Common myeloid progenitor, CD34-positive (primary cell): ENCODE results near the gene GRHL1.

Source experiments
- CTCF ChIA-PET: fragments of 350-600 bp; sonication (Branson Sonifier 250); formaldehyde crosslinking; loops from one replicate; lab custom pipeline; 2021; ENCODE audit warnings: antibody characterized with exemption; lab: Charles Lee
- POLR2A ChIA-PET: fragments of 350-600 bp; sonication (Branson Sonifier 250); formaldehyde crosslinking; loops from one replicate; lab custom pipeline; 2021; ENCODE audit warnings: antibody characterized with exemption; lab: Charles Lee
- DNase-seq, 3 donors: peaks; one replicate each; pipeline versions ENCODE4 v3.0.0 to v3.0.0-alpha.2; 2013
- H3K27ac ChIP-seq, 2 experiments: 1 replicate in 1 of 2; 2 replicates in 1 of 2; pipeline ENCODE4 v1.7.0; 2013; ENCODE audit warnings: inconsistent platforms in 2 of 2, low read length in 2 of 2, mild to moderate bottlenecking in 2 of 2, low read depth in 1 of 2, moderate library complexity in 1 of 2; ENCODE audit not compliant: severe bottlenecking in 2 of 2, insufficient read depth in 1 of 2, poor library complexity in 1 of 2
- H3K27me3 ChIP-seq, 5 experiments: replicated peaks in 2 of 5; 1 replicate in 3 of 5; 2 replicates in 2 of 5; pipeline versions ENCODE4 v1.6.1 to v1.7.0; 2013; ENCODE audit warnings: low read length in 4 of 5, mild to moderate bottlenecking in 2 of 5, moderate library complexity in 2 of 5, inconsistent platforms in 1 of 5; ENCODE audit not compliant: insufficient read depth in 5 of 5, control insufficient read depth in 4 of 5
- H3K36me3 ChIP-seq, 4 experiments: 1 replicate in 2 of 4; 2 replicates in 2 of 4; pipeline versions ENCODE4 v1.6.1 to v1.7.0; 2013; ENCODE audit warnings: low read length in 3 of 4, control low read depth in 1 of 4, mild to moderate bottlenecking in 1 of 4; ENCODE audit not compliant: control insufficient read depth in 4 of 4, insufficient read depth in 4 of 4
- H3K4me1 ChIP-seq, 4 experiments: 1 replicate in 3 of 4; 2 replicates in 1 of 4; pipeline versions ENCODE4 v1.6.1 to v1.7.1; 2013; ENCODE audit warnings: low read length in 3 of 4, mild to moderate bottlenecking in 3 of 4, control low read depth in 1 of 4, inconsistent platforms in 1 of 4, moderate library complexity in 1 of 4; ENCODE audit not compliant: control insufficient read depth in 4 of 4, insufficient read depth in 4 of 4; ENCODE audit errors: control extremely low read depth in 1 of 4
- H3K4me3 ChIP-seq, 7 experiments: 1 replicate in 4 of 7; 2 replicates in 3 of 7; pipeline versions ENCODE4 v1.5.1 to v1.7.0; 2013; ENCODE audit warnings: mild to moderate bottlenecking in 7 of 7, low read length in 6 of 7, moderate library complexity in 6 of 7, inconsistent platforms in 2 of 7, low read depth in 2 of 7, control low read depth in 1 of 7; ENCODE audit not compliant: insufficient read depth in 4 of 7, control insufficient read depth in 1 of 7; ENCODE audit errors: extremely low read depth in 1 of 7
- H3K9me3 ChIP-seq, 5 experiments: 1 replicate in 4 of 5; 2 replicates in 1 of 5; pipeline versions ENCODE4 v1.6.1 to v1.7.1; 2013; ENCODE audit warnings: low read length in 4 of 5, mild to moderate bottlenecking in 2 of 5, inconsistent platforms in 1 of 5, low read depth in 1 of 5, moderate library complexity in 1 of 5; ENCODE audit not compliant: control insufficient read depth in 4 of 5, insufficient read depth in 2 of 5; ENCODE audit errors: control extremely low read depth in 1 of 5
- WGBS: methylation state at CpG from one replicate; pipeline ENCODE4 v1.1.5; 2013; ENCODE audit not compliant: insufficient coverage; 5-methylcytosine and 5-hydroxymethylcytosine counted together

GRHL1 gene

GRCh38 chr2:9975805-9976447 lies 24.4 kb downstream of the GRHL1 start:
- Histone ChIP-seq H3K36me3 (no peaks in the 10 kb centered on the region), H3K27ac (no peak overlapping the region), H3K27me3 (no peaks in the 10 kb centered on the region), H3K4me3 (no peak overlapping the region), H3K4me1 (no peaks in the 10 kb centered on the region), H3K9me3 (no peaks in the 10 kb centered on the region)
- ChIA-PET CTCF (interaction anchor here (0.9 to 3.0 kb wide), 5 partner anchors 8 to 227 kb away, joined by 3 to 13 read pairs (median 3); no protein-coding TSS in a partner anchor), POLR2A (no interaction called here)
- peak in 2 of 3 donors; percentile 63 to 67 for DNase-seq
- WGBS: 93% methylated on average over 7 of the region's 9 CpGs

GRCh38 chr2:9979977-9980376 lies 28.5 kb downstream of the GRHL1 start:
- DNase-seq: no peak
- 100% methylated on average over 1 of the region's 6 CpGs for WGBS
- CTCF ChIA-PET: interaction anchor here (1.9 kb wide), 1 partner anchor 68 kb away, joined by 8 read pairs; no protein-coding TSS in a partner anchor

GRCh38 chr2:9980520-9980919 lies 29.0 kb downstream of the GRHL1 start:
- Histone ChIP-seq H3K36me3 (no peaks in the 10 kb centered on the region), H3K4me1 (no peaks in the 10 kb centered on the region), H3K4me3 (no peak overlapping the region), H3K27me3 (peaks cover 0 to 4% (median 0%) of the 10 kb centered on the region in 5 experiments), H3K27ac (no peak overlapping the region), H3K9me3 (no peaks in the 10 kb centered on the region)
- ChIA-PET CTCF (interaction anchor here (1.1 kb wide), 1 partner anchor 9 kb away, joined by 6 read pairs; no protein-coding TSS in a partner anchor), POLR2A (no interaction called here)
- no peak for DNase-seq
- WGBS: no CpG with 5 or more reads among the region's 2 CpGs

More at GRCh38 chr2:9979977-9980376, 28.5 kb downstream of the GRHL1 start:
- Histone ChIP-seq H3K36me3 (no peaks in the 10 kb centered on the region), H3K4me1 (no peaks in the 10 kb centered on the region), H3K9me3 (no peaks in the 10 kb centered on the region), H3K27ac (no peak overlapping the region), H3K4me3 (no peak overlapping the region), H3K27me3 (peaks cover 0 to 4% (median 0%) of the 10 kb centered on the region in 5 experiments)
- POLR2A ChIA-PET: no interaction called here

- 100% methylated on average over 1 of the region's 3 CpGs for WGBS
- Histone ChIP-seq H3K4me1 (no peaks in the 10 kb centered on the region), H3K27me3 (peaks cover 0 to 4% (median 0%) of the 10 kb centered on the region in 5 experiments), H3K4me3 (no peak overlapping the region), H3K36me3 (no peaks in the 10 kb centered on the region), H3K27ac (no peak overlapping the region), H3K9me3 (no peaks in the 10 kb centered on the region)
- ChIA-PET CTCF (interaction anchor here (0.9 to 7.1 kb wide), 4 partner anchors 10 to 65 kb away, joined by 3 to 106 read pairs (median 5); no protein-coding TSS in a partner anchor), POLR2A (no interaction called here)
- no peak for DNase-seq
Observed at GRCh38 chr2:9981655-9982054, 30.2 kb downstream of the GRHL1 start.

GRCh38 chr2:9982248-9982647 lies 30.8 kb downstream of the GRHL1 start:
- CTCF ChIA-PET: interaction anchor here (1.1 to 7.1 kb wide), 5 partner anchors 10 to 75 kb away, joined by 3 to 106 read pairs (median 10); no protein-coding TSS in a partner anchor
- POLR2A ChIA-PET: no interaction called here
- no peaks in the 10 kb centered on the region for H3K36me3 ChIP-seq
- no peaks in the 10 kb centered on the region for H3K4me1 ChIP-seq
- H3K9me3 ChIP-seq: no peaks in the 10 kb centered on the region
- WGBS: 86% methylated on average over 8 of the region's 8 CpGs
- no peak overlapping the region for H3K4me3 ChIP-seq
- DNase-seq: no peak
- no peak overlapping the region for H3K27ac ChIP-seq
- H3K27me3 ChIP-seq: peaks cover 0 to 4% (median 0%) of the 10 kb centered on the region in 5 experiments

GRCh38 chr2:9982891-9983290 lies 31.4 kb downstream of the GRHL1 start:
- DNase-seq: no peak
- no peak overlapping the region for H3K27ac ChIP-seq

More at GRCh38 chr2:9982891-9983290, 31.4 kb downstream of the GRHL1 start:
- WGBS: 96% methylated on average over 9 of the region's 10 CpGs
- Histone ChIP-seq H3K27me3 (peaks cover 0 to 4% (median 0%) of the 10 kb centered on the region in 5 experiments), H3K36me3 (no peaks in the 10 kb centered on the region), H3K9me3 (no peaks in the 10 kb centered on the region), H3K4me1 (no peaks in the 10 kb centered on the region), H3K4me3 (no peak overlapping the region)
- ChIA-PET CTCF (interaction anchor here (1.0 to 7.1 kb wide), 9 partner anchors 8 to 74 kb away, joined by 3 to 106 read pairs (median 10); no protein-coding TSS in a partner anchor), POLR2A (no interaction called here)
